Measurements from ENCODE around the gene PPIG. TPM values are rescaled to one million over a fixed set of nuclear protein-coding genes. Genes with fewer than 3 reads are reported as not detected.

The PPIG gene
- total RNA-seq, 2 donors from 2014 or later: 23.5 to 28.4 TPM

GRCh38 chr2:169690958-169691357, 106.8 kb downstream of the PPIG start:
- Histone ChIP-seq H3K9me3 (peaks cover 0 to 5% of the 10 kb centered on the region in 2 donors), H3K4me3 (no peak overlapping the region), H3K27me3 (no peaks in the 10 kb centered on the region), H3K27ac (no peak overlapping the region), H3K36me3 (no peaks in the 10 kb centered on the region), H3K4me1 (peaks cover 0 to 17% of the 10 kb centered on the region in 2 donors)
- no peak for TF ChIP-seq CTCF (IDR thresholded peaks at IDR 0.05)
- no peak for DNase-seq (ENCODE audit: low spot score)

Other genes with a start within 250 kb of the PPIG start
- 10 to 100 TPM in 1 of 2 donors, 1 to 10 TPM in 1; 8.1 to 14.8 TPM for gene LRP2, start 221.8 kb upstream of the PPIG start, total RNA-seq
- gene BBS5, start 104.9 kb upstream of the PPIG start, total RNA-seq: 1 to 10 TPM; 4.2 to 7.0 TPM
- gene KLHL41, start 74.6 kb upstream of the PPIG start, total RNA-seq: 100 to 1,000 TPM in 1 of 2 donors, 10 to 100 TPM in 1; 44.0 to 122 TPM
- gene FASTKD1, start 10.5 kb upstream of the PPIG start, total RNA-seq: 10 to 100 TPM; 22.6 to 26.7 TPM
- not detected for gene CFAP210, start 110.1 kb downstream of the PPIG start, total RNA-seq
- 1 to 10 TPM; 3.4 to 4.8 TPM for gene PHOSPHO2, start 110.1 kb downstream of the PPIG start, total RNA-seq
- 10 to 100 TPM; 13.8 to 16.7 TPM for gene KLHL23, start 149.5 kb downstream of the PPIG start, total RNA-seq
- gene SSB, start 214.5 kb downstream of the PPIG start, total RNA-seq: 10 to 100 TPM; 52.3 to 56.7 TPM
- 10 to 100 TPM; 47.8 to 49.0 TPM for gene METTL5, start 240.6 kb downstream of the PPIG start, total RNA-seq
- gene UBR3, start 243.1 kb downstream of the PPIG start, total RNA-seq: 10 to 100 TPM; 56.5 to 93.6 TPM